DOHH2 (cell line): ENCODE results near the gene ICE2.

Experiments
- CTCF ChIP-seq: fragments of 200-600 bp; sonication (generic); IDR thresholded peaks from one replicate; pipeline ENCODE4 v1.5.1; 2014; ENCODE audit warnings: antibody characterized with exemption, mild to moderate bottlenecking, low read depth, low read length; ENCODE audit not compliant: poor library complexity, severe bottlenecking
- EZH2phosphoT487 ChIP-seq: fragments of 200-600 bp; sonication (generic); IDR thresholded peaks from 2 replicates; pipeline ENCODE4 v1.6.1; 2017; ENCODE audit warnings: borderline replicate concordance, mild to moderate bottlenecking, antibody characterized with exemption, low read length, moderate library complexity, mixed read lengths

GRCh38 chr15:60387321-60387720 is 91.6 kb downstream of the ICE2 start:
- TF ChIP-seq CTCF (no peak), EZH2phosphoT487 (no peak)
